Osteoblast (primary cell): ENCODE measurements around the gene MPPED2. TPM values are rescaled to one million over a fixed set of nuclear protein-coding genes. Genes with fewer than 3 reads are reported as not detected.

Source experiments
- DNase-seq: peaks from one replicate; pipeline ENCODE4 v3.0.0; 2011; ENCODE audit warnings: low spot score, mixed read lengths; ENCODE audit not compliant: insufficient read length; ENCODE audit errors: missing footprints
- H2AFZ ChIP-seq: 2 replicates; pipeline ENCODE4 v1.6.0; 2011; ENCODE audit warnings: mild to moderate bottlenecking, low read length
- H3K27ac ChIP-seq: 2 replicates; pipeline ENCODE4 v1.5.1; 2011; ENCODE audit warnings: mild to moderate bottlenecking, low read depth, low read length, moderate library complexity
- H3K27me3 ChIP-seq: 2 replicates; pipeline ENCODE4 v1.6.0; 2012; ENCODE audit warnings: mild to moderate bottlenecking, control low read depth, inconsistent platforms, low read length, moderate library complexity; ENCODE audit not compliant: insufficient read depth
- H3K36me3 ChIP-seq: 2 replicates; pipeline ENCODE4 v1.5.1; 2011; ENCODE audit warnings: mild to moderate bottlenecking, low read length, control low read depth, moderate library complexity; ENCODE audit not compliant: insufficient read depth
- H3K4me1 ChIP-seq: 2 replicates; pipeline ENCODE4 v1.5.1; 2011; ENCODE audit warnings: mild to moderate bottlenecking, low read length, control low read depth, moderate library complexity; ENCODE audit not compliant: insufficient read depth
- H3K4me2 ChIP-seq: 2 replicates; pipeline ENCODE4 v1.6.0; 2011; ENCODE audit warnings: mild to moderate bottlenecking, low read length; ENCODE audit not compliant: insufficient read depth
- H3K4me3 ChIP-seq: fragments of 200-600 bp; sonication (generic); 3 replicates; pipeline ENCODE4 v1.5.1; 2012; ENCODE audit warnings: mild to moderate bottlenecking, low read length, inconsistent platforms; ENCODE audit not compliant: insufficient read depth
- H3K79me2 ChIP-seq: 2 replicates; pipeline ENCODE4 v1.6.0; 2012; ENCODE audit warnings: mild to moderate bottlenecking, low read length, control low read depth, inconsistent platforms; ENCODE audit not compliant: insufficient read depth
- H3K9me3 ChIP-seq: 2 replicates; pipeline ENCODE4 v1.5.1; 2011; ENCODE audit warnings: low read depth, low read length, control low read depth
- H4K20me1 ChIP-seq: 2 replicates; pipeline ENCODE4 v1.6.0; 2012; ENCODE audit warnings: mild to moderate bottlenecking, low read length, control low read depth; ENCODE audit not compliant: insufficient read depth
- CTCF ChIP-seq: IDR thresholded peaks from 2 replicates; pipeline ENCODE4 v1.5.1; 2011; ENCODE audit warnings: mild to moderate bottlenecking, low read depth, low read length, moderate library complexity; ENCODE audit errors: extremely low read depth
- total RNA-seq: library from RNA; depleted of rRNA; stranded (reverse); fragments of >200 nt; gene quantifications from 2 replicates; pipeline ENCODE4 v1.2.3, GENCODE V29; 2012

MPPED2 gene
- total RNA-seq, 1 donor: 2.2 TPM

GRCh38 chr11:30393012-30393411 is 193.1 kb downstream of the MPPED2 start:
- H2AFZ ChIP-seq: no peak overlapping the region
- no peak overlapping the region for H3K27ac ChIP-seq
- no peaks in the 10 kb centered on the region for H3K79me2 ChIP-seq
- no peak for DNase-seq
- H3K4me2 ChIP-seq: no peak overlapping the region
- no peak overlapping the region for H3K4me3 ChIP-seq
- no peaks in the 10 kb centered on the region for H3K36me3 ChIP-seq
- no peaks in the 10 kb centered on the region for H3K27me3 ChIP-seq
- H4K20me1 ChIP-seq: no peaks in the 10 kb centered on the region
- H3K9me3 ChIP-seq: no peaks in the 10 kb centered on the region
- no peaks in the 10 kb centered on the region for H3K4me1 ChIP-seq
- no peak for TF ChIP-seq CTCF

GRCh38 chr11:30392221-30392784 is 193.8 kb downstream of the MPPED2 start:
- Histone ChIP-seq H3K4me2 (no peak overlapping the region), H3K27me3 (no peaks in the 10 kb centered on the region), H2AFZ (no peak overlapping the region), H3K27ac (no peak overlapping the region), H3K36me3 (no peaks in the 10 kb centered on the region), H3K4me3 (no peak overlapping the region), H4K20me1 (no peaks in the 10 kb centered on the region), H3K4me1 (no peaks in the 10 kb centered on the region), H3K9me3 (no peaks in the 10 kb centered on the region), H3K79me2 (no peaks in the 10 kb centered on the region)
- no peak for DNase-seq
- TF ChIP-seq CTCF: no peak

GRCh38 chr11:30388957-30389356 is 197.2 kb downstream of the MPPED2 start:
- Histone ChIP-seq H2AFZ (no peak overlapping the region), H3K4me2 (no peak overlapping the region), H3K4me3 (no peak overlapping the region), H3K36me3 (no peaks in the 10 kb centered on the region), H3K27me3 (no peaks in the 10 kb centered on the region), H3K4me1 (no peaks in the 10 kb centered on the region), H3K79me2 (no peaks in the 10 kb centered on the region), H3K9me3 (no peaks in the 10 kb centered on the region), H3K27ac (no peak overlapping the region), H4K20me1 (no peaks in the 10 kb centered on the region)
- no peak for TF ChIP-seq CTCF
- DNase-seq: no peak

GRCh38 chr11:30387891-30388861 is 198.0 kb downstream of the MPPED2 start:
- DNase-seq: no peak
- H3K9me3 ChIP-seq: no peaks in the 10 kb centered on the region
- H4K20me1 ChIP-seq: no peaks in the 10 kb centered on the region
- H3K36me3 ChIP-seq: no peaks in the 10 kb centered on the region
- H3K4me1 ChIP-seq: no peaks in the 10 kb centered on the region
- H3K4me2 ChIP-seq: no peak overlapping the region
- H3K4me3 ChIP-seq: no peak overlapping the region
- no peak overlapping the region for H2AFZ ChIP-seq
- no peaks in the 10 kb centered on the region for H3K27me3 ChIP-seq
- no peak for TF ChIP-seq CTCF
- H3K27ac ChIP-seq: no peak overlapping the region
- H3K79me2 ChIP-seq: no peaks in the 10 kb centered on the region
